Ishikawa (cell line): ENCODE data around the gene MRTFA.

ENCODE experiments used
- CEBPB ChIP-seq: IDR thresholded peaks from 2 replicates; pipeline ENCODE4 v1.6.1; 2012
- CREB1 ChIP-seq: IDR thresholded peaks from 2 replicates; pipeline ENCODE4 v1.6.1; 2012; ENCODE audit warnings: low read depth
- EGR1 ChIP-seq: IDR thresholded peaks from 2 replicates; pipeline ENCODE4 v1.6.1; 2012
- EP300 ChIP-seq: IDR thresholded peaks from 2 replicates; pipeline ENCODE4 v1.6.1; 2012; ENCODE audit warnings: borderline replicate concordance
- FOXM1 ChIP-seq: IDR thresholded peaks from 2 replicates; pipeline ENCODE4 v1.6.1; 2012; ENCODE audit warnings: low read depth, borderline replicate concordance
- MAX ChIP-seq: IDR thresholded peaks from 2 replicates; pipeline ENCODE4 v1.6.1; 2012
- NFIC ChIP-seq: IDR thresholded peaks from 2 replicates; pipeline ENCODE4 v1.6.1; 2012
- RAD21 ChIP-seq: IDR thresholded peaks from 2 replicates; pipeline ENCODE4 v1.6.1; 2012; ENCODE audit warnings: low read depth
- TAF1 ChIP-seq: IDR thresholded peaks from 2 replicates; pipeline ENCODE4 v1.6.1; 2012; ENCODE audit warnings: low read depth, mild to moderate bottlenecking
- TCF12 ChIP-seq: IDR thresholded peaks from 2 replicates; pipeline ENCODE4 v1.6.1; 2012; ENCODE audit warnings: low read depth
- TEAD4 ChIP-seq: IDR thresholded peaks from 2 replicates; pipeline ENCODE4 v1.6.1; 2012
- USF1 ChIP-seq: IDR thresholded peaks from 2 replicates; pipeline ENCODE4 v1.6.1; 2012
- YY1 ChIP-seq: IDR thresholded peaks from 2 replicates; pipeline ENCODE4 v1.6.1; 2012; ENCODE audit warnings: low read depth
- ZBTB7A ChIP-seq: IDR thresholded peaks from 2 replicates; pipeline ENCODE4 v1.6.1; 2012; ENCODE audit warnings: low read depth
- TF ChIP-seq, protein P1 (sequence below): IDR thresholded peaks from 2 replicates; pipeline ENCODE4 v1.6.1; 2012; ENCODE audit warnings: low read depth, mild to moderate bottlenecking

The MRTFA gene

DNA sequence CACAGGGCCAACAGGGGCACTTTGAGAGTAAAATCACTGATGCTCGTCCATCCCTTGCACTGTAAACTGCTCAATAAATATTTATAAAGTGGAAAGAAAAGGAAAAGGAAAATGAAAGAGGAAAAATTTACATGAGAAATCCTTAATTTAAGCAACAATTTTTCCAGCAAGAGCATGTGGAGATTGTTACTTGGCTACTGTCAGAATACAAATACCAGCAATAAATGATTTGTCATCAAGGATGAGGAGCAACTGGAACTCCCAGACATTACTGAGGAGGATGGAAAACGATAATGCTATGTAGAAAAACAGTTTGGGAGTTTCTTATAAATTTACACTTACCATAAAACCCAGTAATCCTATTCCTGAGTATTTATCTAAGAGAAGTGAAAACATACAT is 143.1 kb downstream of the MRTFA start:
- no peak for TF ChIP-seq TEAD4

GRCh38 chr22:40491990-40492631 is 144.4 kb downstream of the MRTFA start:
- TF ChIP-seq EGR1: no peak

DNA sequence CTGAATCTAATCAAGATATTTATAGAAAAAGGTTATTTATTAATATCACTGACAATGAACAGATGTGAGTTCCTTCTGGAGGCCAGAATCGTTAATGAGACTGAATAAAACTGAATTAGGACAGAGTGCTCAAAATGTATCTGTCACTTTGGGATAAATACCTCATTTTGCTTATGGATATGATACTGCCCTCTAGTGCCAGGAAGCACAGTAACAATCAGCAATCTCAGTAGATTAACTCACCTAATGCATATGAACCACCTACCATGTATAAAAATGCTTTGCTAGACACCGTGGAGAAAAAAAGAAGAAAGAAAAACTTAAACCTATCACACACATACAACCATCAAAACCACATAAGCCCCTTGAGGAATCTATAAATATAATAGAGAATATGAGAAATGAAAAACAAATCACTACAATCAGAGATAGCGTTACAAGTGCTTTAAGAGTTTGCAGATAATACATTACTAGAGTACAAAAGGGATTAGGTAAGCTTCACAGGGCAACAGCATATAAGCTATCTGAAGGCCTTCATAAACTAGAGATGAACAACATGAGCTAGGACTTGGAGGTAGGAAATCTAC is 148.8 kb downstream of the MRTFA start:
- TF ChIP-seq ZBTB7A (no peak), RAD21 (peak; percentile 59)

GRCh38 chr22:40486962-40487602 is 149.4 kb downstream of the MRTFA start:
- no peak for TF ChIP-seq ZBTB7A
- no peak for TF ChIP-seq NFIC
- TF ChIP-seq MAX: no peak
- no peak for TF ChIP-seq EP300
- TF ChIP-seq RAD21: no peak
- TF ChIP-seq CREB1: no peak
- no peak for TF ChIP-seq EGR1
- TF ChIP-seq, protein P1, sequence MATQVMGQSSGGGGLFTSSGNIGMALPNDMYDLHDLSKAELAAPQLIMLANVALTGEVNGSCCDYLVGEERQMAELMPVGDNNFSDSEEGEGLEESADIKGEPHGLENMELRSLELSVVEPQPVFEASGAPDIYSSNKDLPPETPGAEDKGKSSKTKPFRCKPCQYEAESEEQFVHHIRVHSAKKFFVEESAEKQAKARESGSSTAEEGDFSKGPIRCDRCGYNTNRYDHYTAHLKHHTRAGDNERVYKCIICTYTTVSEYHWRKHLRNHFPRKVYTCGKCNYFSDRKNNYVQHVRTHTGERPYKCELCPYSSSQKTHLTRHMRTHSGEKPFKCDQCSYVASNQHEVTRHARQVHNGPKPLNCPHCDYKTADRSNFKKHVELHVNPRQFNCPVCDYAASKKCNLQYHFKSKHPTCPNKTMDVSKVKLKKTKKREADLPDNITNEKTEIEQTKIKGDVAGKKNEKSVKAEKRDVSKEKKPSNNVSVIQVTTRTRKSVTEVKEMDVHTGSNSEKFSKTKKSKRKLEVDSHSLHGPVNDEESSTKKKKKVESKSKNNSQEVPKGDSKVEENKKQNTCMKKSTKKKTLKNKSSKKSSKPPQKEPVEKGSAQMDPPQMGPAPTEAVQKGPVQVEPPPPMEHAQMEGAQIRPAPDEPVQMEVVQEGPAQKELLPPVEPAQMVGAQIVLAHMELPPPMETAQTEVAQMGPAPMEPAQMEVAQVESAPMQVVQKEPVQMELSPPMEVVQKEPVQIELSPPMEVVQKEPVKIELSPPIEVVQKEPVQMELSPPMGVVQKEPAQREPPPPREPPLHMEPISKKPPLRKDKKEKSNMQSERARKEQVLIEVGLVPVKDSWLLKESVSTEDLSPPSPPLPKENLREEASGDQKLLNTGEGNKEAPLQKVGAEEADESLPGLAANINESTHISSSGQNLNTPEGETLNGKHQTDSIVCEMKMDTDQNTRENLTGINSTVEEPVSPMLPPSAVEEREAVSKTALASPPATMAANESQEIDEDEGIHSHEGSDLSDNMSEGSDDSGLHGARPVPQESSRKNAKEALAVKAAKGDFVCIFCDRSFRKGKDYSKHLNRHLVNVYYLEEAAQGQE: no peak
- no peak for TF ChIP-seq USF1
- TF ChIP-seq TEAD4: no peak
- TF ChIP-seq FOXM1: no peak
- no peak for TF ChIP-seq TAF1
- no peak for TF ChIP-seq YY1

- no peak for TF ChIP-seq EP300
- no peak for TF ChIP-seq ZBTB7A
- no peak for TF ChIP-seq YY1
- no peak for TF ChIP-seq EGR1
- TF ChIP-seq, protein P1: no peak
- no peak for TF ChIP-seq CREB1
- TF ChIP-seq CEBPB: no peak
- TF ChIP-seq TAF1: no peak
- TF ChIP-seq NFIC: no peak
- TF ChIP-seq USF1: no peak
- TF ChIP-seq MAX: no peak
- no peak for TF ChIP-seq RAD21
- no peak for TF ChIP-seq FOXM1
- TF ChIP-seq TCF12: no peak
- no peak for TF ChIP-seq TEAD4
Measured at GRCh38 chr22:40485813-40486667, 150.5 kb downstream of the MRTFA start.
